Trophoblast cell (in vitro differentiated cells and primary cell): Measurements from ENCODE around the gene PLA2G4D.

Source experiments
- DNase-seq, 2 donors: peaks; one replicate each; pipeline ENCODE4 v3.0.0-alpha.2; 2016
- H2AFZ ChIP-seq: 2 replicates; pipeline ENCODE4 v1.6.1; 2013; ENCODE audit warnings: low read length, moderate library complexity, mild to moderate bottlenecking; ENCODE audit not compliant: insufficient read depth, poor library complexity
- H2AK5ac ChIP-seq: 2 replicates; pipeline ENCODE4 v1.6.1; 2013; ENCODE audit warnings: mild to moderate bottlenecking, low read length
- H2BK120ac ChIP-seq: 2 replicates; pipeline ENCODE4 v1.6.1; 2013; ENCODE audit warnings: low read length, mild to moderate bottlenecking, moderate library complexity; ENCODE audit not compliant: insufficient read depth, poor library complexity
- H2BK12ac ChIP-seq: 2 replicates; pipeline ENCODE4 v1.6.1; 2013; ENCODE audit warnings: mild to moderate bottlenecking, low read length, moderate library complexity
- H2BK5ac ChIP-seq: 2 replicates; pipeline ENCODE4 v1.6.1; 2013; ENCODE audit warnings: low read length, low read depth, moderate library complexity, mild to moderate bottlenecking; ENCODE audit not compliant: poor library complexity
- H3K14ac ChIP-seq: 2 replicates; pipeline ENCODE4 v1.6.1; 2013; ENCODE audit warnings: mild to moderate bottlenecking, low read length
- H3K18ac ChIP-seq: 2 replicates; pipeline ENCODE4 v1.6.1; 2013; ENCODE audit warnings: mild to moderate bottlenecking, low read length
- H3K23ac ChIP-seq: 2 replicates; pipeline ENCODE4 v1.6.1; 2013; ENCODE audit warnings: low read length
- H3K27ac ChIP-seq: 2 replicates; pipeline ENCODE4 v1.5.1; 2013; ENCODE audit warnings: low read depth, mild to moderate bottlenecking, inconsistent platforms, low read length, moderate library complexity
- H3K27me3 ChIP-seq: 2 replicates; pipeline ENCODE4 v1.6.1; 2013; ENCODE audit warnings: inconsistent platforms, mild to moderate bottlenecking, low read length, moderate library complexity; ENCODE audit not compliant: insufficient read depth
- H3K36me3 ChIP-seq, 2 experiments: 1 replicate in 1 of 2; 2 replicates in 1 of 2; pipeline ENCODE4 v1.6.1; 2013; ENCODE audit warnings: low read length in 2 of 2, mild to moderate bottlenecking in 2 of 2, moderate library complexity in 1 of 2; ENCODE audit not compliant: insufficient read depth in 2 of 2, control insufficient read depth in 1 of 2
- H3K4ac ChIP-seq: 2 replicates; pipeline ENCODE4 v1.6.1; 2013; ENCODE audit warnings: low read depth, mild to moderate bottlenecking, low read length, moderate library complexity
- H3K4me1 ChIP-seq, 2 experiments: 1 replicate in 1 of 2; 2 replicates in 1 of 2; pipeline ENCODE4 v1.6.1; 2013; ENCODE audit warnings: low read length in 2 of 2, mild to moderate bottlenecking in 2 of 2, moderate library complexity in 1 of 2; ENCODE audit not compliant: insufficient read depth in 2 of 2, control insufficient read depth in 1 of 2
- H3K4me2 ChIP-seq: 2 replicates; pipeline ENCODE4 v1.6.1; 2013; ENCODE audit warnings: inconsistent platforms, mild to moderate bottlenecking, low read length, moderate library complexity
- H3K4me3 ChIP-seq: 2 replicates; pipeline ENCODE4 v1.5.1; 2013; ENCODE audit warnings: mild to moderate bottlenecking, low read depth, low read length, inconsistent platforms
- H3K79me1 ChIP-seq: one replicate; pipeline ENCODE4 v1.6.1; 2013; ENCODE audit warnings: low read length
- H3K79me2 ChIP-seq: 2 replicates; pipeline ENCODE4 v1.6.1; 2013; ENCODE audit warnings: low read length, mild to moderate bottlenecking; ENCODE audit not compliant: control insufficient read depth, insufficient read depth, poor library complexity
- H3K9ac ChIP-seq: 2 replicates; pipeline ENCODE4 v1.6.1; 2013; ENCODE audit warnings: mild to moderate bottlenecking, low read length
- H3K9me3 ChIP-seq: 2 replicates; pipeline ENCODE4 v1.6.1; 2013; ENCODE audit warnings: low read depth, mild to moderate bottlenecking, control low read depth, inconsistent platforms, low read length; ENCODE audit not compliant: insufficient read depth
- H4K12ac ChIP-seq: 2 replicates; pipeline ENCODE4 v1.6.1; 2013; ENCODE audit warnings: low read depth, mild to moderate bottlenecking, low read length, moderate library complexity
- H4K8ac ChIP-seq: 2 replicates; pipeline ENCODE4 v1.6.1; 2013; ENCODE audit warnings: low read depth, mild to moderate bottlenecking, low read length, moderate library complexity
- H4K91ac ChIP-seq: one replicate; pipeline ENCODE4 v1.6.1; 2013; ENCODE audit warnings: low read depth, mild to moderate bottlenecking, low read length, moderate library complexity
- WGBS: extraction: QIAGEN DNeasy Blood & Tissue Kit; methylation state at CpG from one replicate; pipeline ENCODE4 v1.1.7; 2013; ENCODE audit warnings: missing lambda C conversion rate; ENCODE audit not compliant: insufficient read length, insufficient coverage; ENCODE audit errors: extremely low coverage; 5-methylcytosine and 5-hydroxymethylcytosine counted together

The PLA2G4D gene

GRCh38 chr15:42080919-42081830 lies 13.2 kb downstream of the PLA2G4D start:
- no peak overlapping the region for H3K14ac ChIP-seq
- no peak overlapping the region for H4K91ac ChIP-seq
- no peak overlapping the region for H3K4ac ChIP-seq
- H2AFZ ChIP-seq: no peak overlapping the region
- H4K8ac ChIP-seq: no peak overlapping the region
- H3K9ac ChIP-seq: no peak overlapping the region
- H3K27me3 ChIP-seq: no peaks in the 10 kb centered on the region
- no peak overlapping the region for H2BK120ac ChIP-seq
- no peaks in the 10 kb centered on the region for H3K4me1 ChIP-seq
- no peaks in the 10 kb centered on the region for H3K79me2 ChIP-seq
- H4K12ac ChIP-seq: no peak overlapping the region
- no peak overlapping the region for H3K4me3 ChIP-seq
- no peak overlapping the region for H2AK5ac ChIP-seq
- peaks cover 2% of the 10 kb centered on the region for H3K9me3 ChIP-seq
- H3K27ac ChIP-seq: no peak overlapping the region
- no peak overlapping the region for H2BK5ac ChIP-seq
- H3K23ac ChIP-seq: no peak overlapping the region
- no peaks in the 10 kb centered on the region for H3K36me3 ChIP-seq
- no peak overlapping the region for H2BK12ac ChIP-seq
- H3K4me2 ChIP-seq: no peak overlapping the region
- no CpG with 5 or more reads among the region's 11 CpGs for WGBS
- H3K79me1 ChIP-seq: no peaks in the 10 kb centered on the region
- no peak for DNase-seq
- H3K18ac ChIP-seq: no peak overlapping the region

GRCh38 chr15:42080186-42080918 lies 14.0 kb downstream of the PLA2G4D start:
- no peaks in the 10 kb centered on the region for H3K27me3 ChIP-seq
- H2AFZ ChIP-seq: no peak overlapping the region
- no peak overlapping the region for H2BK5ac ChIP-seq
- H3K4ac ChIP-seq: no peak overlapping the region
- no peak overlapping the region for H4K12ac ChIP-seq
- H4K8ac ChIP-seq: no peak overlapping the region
- WGBS: no CpG with 5 or more reads among the region's 18 CpGs
- H3K4me3 ChIP-seq: no peak overlapping the region
- no peak overlapping the region for H3K4me2 ChIP-seq
- H2AK5ac ChIP-seq: no peak overlapping the region
- H3K9ac ChIP-seq: no peak overlapping the region
- H3K79me2 ChIP-seq: no peaks in the 10 kb centered on the region
- no peak overlapping the region for H3K27ac ChIP-seq
- no peak overlapping the region for H4K91ac ChIP-seq
- no peaks in the 10 kb centered on the region for H3K79me1 ChIP-seq
- peaks cover 2% of the 10 kb centered on the region for H3K9me3 ChIP-seq
- H3K23ac ChIP-seq: no peak overlapping the region
- no peaks in the 10 kb centered on the region for H3K4me1 ChIP-seq
- H3K14ac ChIP-seq: no peak overlapping the region
- no peak overlapping the region for H2BK120ac ChIP-seq
- peak in 1 of 2 donors; percentile 42 for DNase-seq
- no peak overlapping the region for H3K18ac ChIP-seq
- H3K36me3 ChIP-seq: no peaks in the 10 kb centered on the region
- no peak overlapping the region for H2BK12ac ChIP-seq

- WGBS: no CpG with 5 or more reads among the region's 31 CpGs
- no peak overlapping the region for H3K14ac ChIP-seq
- no peaks in the 10 kb centered on the region for H3K36me3 ChIP-seq
- no peak overlapping the region for H2BK5ac ChIP-seq
- H3K27me3 ChIP-seq: no peaks in the 10 kb centered on the region
- H3K4me1 ChIP-seq: no peaks in the 10 kb centered on the region
- H3K23ac ChIP-seq: no peak overlapping the region
- no peak overlapping the region for H4K91ac ChIP-seq
- H3K9me3 ChIP-seq: peaks cover 2% of the 10 kb centered on the region
- H3K4ac ChIP-seq: no peak overlapping the region
- H4K8ac ChIP-seq: no peak overlapping the region
- no peak overlapping the region for H4K12ac ChIP-seq
- H3K79me2 ChIP-seq: no peaks in the 10 kb centered on the region
- no peak overlapping the region for H3K9ac ChIP-seq
- no peak overlapping the region for H2BK12ac ChIP-seq
- no peak overlapping the region for H3K4me3 ChIP-seq
- H3K27ac ChIP-seq: no peak overlapping the region
- H2BK120ac ChIP-seq: no peak overlapping the region
- no peak for DNase-seq
- no peak overlapping the region for H3K18ac ChIP-seq
- H3K4me2 ChIP-seq: no peak overlapping the region
- no peak overlapping the region for H2AFZ ChIP-seq
- H2AK5ac ChIP-seq: no peak overlapping the region
- no peaks in the 10 kb centered on the region for H3K79me1 ChIP-seq
These were observed 14.9 kb downstream of the PLA2G4D start for GRCh38 chr15:42079401-42079908.

GRCh38 chr15:42078903-42079302 lies 15.5 kb downstream of the PLA2G4D start:
- peaks cover 2% of the 10 kb centered on the region for H3K9me3 ChIP-seq
- H2AK5ac ChIP-seq: no peak overlapping the region
- H3K4ac ChIP-seq: no peak overlapping the region
- no peaks in the 10 kb centered on the region for H3K79me2 ChIP-seq
- no peak overlapping the region for H4K12ac ChIP-seq
- H3K27ac ChIP-seq: no peak overlapping the region
- H3K4me1 ChIP-seq: no peaks in the 10 kb centered on the region
- no peak for DNase-seq
- no peak overlapping the region for H3K9ac ChIP-seq
- no peak overlapping the region for H4K8ac ChIP-seq
- no CpG with 5 or more reads among the region's 1 CpG for WGBS
- H4K91ac ChIP-seq: no peak overlapping the region
- H2AFZ ChIP-seq: no peak overlapping the region
- no peak overlapping the region for H2BK12ac ChIP-seq
- H3K4me2 ChIP-seq: no peak overlapping the region
- H2BK120ac ChIP-seq: no peak overlapping the region
- no peak overlapping the region for H3K23ac ChIP-seq
- no peaks in the 10 kb centered on the region for H3K27me3 ChIP-seq
- no peaks in the 10 kb centered on the region for H3K79me1 ChIP-seq
- no peak overlapping the region for H3K18ac ChIP-seq
- no peak overlapping the region for H2BK5ac ChIP-seq
- H3K36me3 ChIP-seq: no peaks in the 10 kb centered on the region
- H3K4me3 ChIP-seq: no peak overlapping the region
- no peak overlapping the region for H3K14ac ChIP-seq
